Right kidney (tissue), 1 donor: ENCODE results near the gene SOX6.
A peak's percentile ranks its signal among the peaks of the same experiment; 100 is the strongest.
"Not testable (repeated sequence)": the region's sequence is repeated elsewhere in the genome, so short reads cannot be mapped to it uniquely, and the experiment has no call there.

Source experiments
- DNase-seq: peaks from one replicate; pipeline ENCODE4 v3.0.0-alpha.2; 2016

The SOX6 gene

GRCh38 chr11:16036218-16036617, 320.1 kb downstream of the SOX6 start:
- no peak for DNase-seq

GRCh38 chr11:16034074-16034473, 322.3 kb downstream of the SOX6 start:
- DNase-seq = no peak

- DNase-seq = no peak
These were observed 323.4 kb downstream of the SOX6 start for GRCh38 chr11:16032974-16033373.

GRCh38 chr11:16031210-16031609, 325.1 kb downstream of the SOX6 start:
- DNase-seq = no peak

- no peak for DNase-seq
These were observed 325.7 kb downstream of the SOX6 start for GRCh38 chr11:16030664-16031063.

- DNase-seq = not testable (repeated sequence)
These were observed 327.2 kb downstream of the SOX6 start for GRCh38 chr11:16029151-16029550.

GRCh38 chr11:16028419-16028818, 327.9 kb downstream of the SOX6 start:
- DNase-seq = no peak

- DNase-seq = no peak
These were observed 328.7 kb downstream of the SOX6 start for GRCh38 chr11:16027621-16028020.

- no peak for DNase-seq
These were observed 329.5 kb downstream of the SOX6 start for GRCh38 chr11:16026849-16027248.

- DNase-seq = no peak
These were observed 337.4 kb downstream of the SOX6 start for GRCh38 chr11:16018931-16019330.

- DNase-seq = no peak
These were observed 339.9 kb downstream of the SOX6 start for GRCh38 chr11:16016468-16016829.

- no peak for DNase-seq
These were observed 340.4 kb downstream of the SOX6 start for GRCh38 chr11:16015741-16016467.

GRCh38 chr11:16013649-16014275, 342.6 kb downstream of the SOX6 start:
- DNase-seq = no peak

GRCh38 chr11:16013242-16013641, 343.1 kb downstream of the SOX6 start:
- DNase-seq = no peak

GRCh38 chr11:16012125-16012751, 344.1 kb downstream of the SOX6 start:
- DNase-seq = no peak

GRCh38 chr11:16011396-16011795, 344.9 kb downstream of the SOX6 start:
- no peak for DNase-seq

GRCh38 chr11:16009021-16009420, 347.3 kb downstream of the SOX6 start:
- no peak for DNase-seq

GRCh38 chr11:16007514-16007913, 348.8 kb downstream of the SOX6 start:
- no peak for DNase-seq

GRCh38 chr11:16002942-16003341, 353.4 kb downstream of the SOX6 start:
- no peak for DNase-seq

GRCh38 chr11:16001899-16002426, 354.4 kb downstream of the SOX6 start:
- DNase-seq = peak; percentile 39

GRCh38 chr11:16001044-16001568, 355.2 kb downstream of the SOX6 start:
- DNase-seq = no peak

- DNase-seq = no peak
These were observed 356.3 kb downstream of the SOX6 start for GRCh38 chr11:16000065-16000464.

GRCh38 chr11:15993345-15993744, 363.0 kb downstream of the SOX6 start:
- no peak for DNase-seq
